ENCODE measurements around the gene SIMC1. TPM values are rescaled to one million over a fixed set of nuclear protein-coding genes. Genes with fewer than 3 reads are reported as not detected.

Gene SIMC1
- total and polyA plus RNA-seq, 2 donors (not counting 1 experiment from before 2014, with no cell fraction given): 20.6 to 63.8 TPM

DNA sequence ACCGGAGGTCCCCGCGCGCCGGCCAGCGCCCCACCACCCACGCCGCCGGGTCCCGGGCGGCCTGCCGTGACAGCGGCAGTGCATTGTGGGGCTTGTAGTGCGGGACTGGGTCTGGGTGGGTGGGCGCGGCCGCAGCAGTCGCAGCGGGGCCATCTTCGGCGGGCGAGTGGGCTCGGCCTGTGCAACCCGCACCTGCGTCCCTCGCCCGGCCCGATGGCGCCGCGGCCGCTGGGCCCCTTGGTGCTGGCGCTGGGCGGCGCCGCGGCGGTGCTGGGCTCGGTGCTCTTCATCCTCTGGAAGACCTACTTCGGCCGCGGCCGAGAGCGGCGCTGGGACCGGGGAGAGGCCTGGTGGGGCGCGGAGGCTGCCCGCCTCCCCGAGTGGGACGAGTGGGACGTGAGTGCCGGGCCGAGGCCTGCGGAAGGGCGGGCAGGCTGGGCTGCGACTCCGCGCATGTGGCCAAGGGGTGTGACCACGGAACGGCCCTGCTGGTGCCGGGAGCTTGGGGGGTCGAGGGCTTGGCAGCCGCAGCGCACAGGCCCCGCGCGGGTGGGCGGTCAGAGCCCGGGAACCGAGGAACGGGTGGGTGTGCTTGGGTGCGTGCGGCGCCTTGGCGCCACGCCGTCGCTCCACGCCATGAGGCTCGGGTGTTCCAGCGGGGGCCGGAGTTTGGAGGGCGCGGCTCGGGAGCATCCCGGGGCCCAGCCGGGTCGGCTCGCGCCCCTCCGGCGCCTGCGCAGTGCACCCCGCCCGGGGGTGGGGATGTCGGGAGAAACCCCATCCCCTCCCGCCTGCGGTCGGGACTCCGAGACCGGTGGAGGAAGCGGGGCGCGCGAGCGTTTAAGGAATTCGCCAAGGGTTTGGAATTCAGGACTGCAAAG is 127.4 kb downstream of the SIMC1 start, which contains the start of gene ARL10:
Gene ARL10, plus strand, starts transcription at position 137 of the 881 bp plus-strand sequence. Its CDS starts 77 bp downstream, at position 214.
- Histone ChIP-seq H3K9me3 (ENCODE audit: control extremely low read depth in 1 of 3, control insufficient read depth in 2 of 3, insufficient read depth in 1 of 3, low read length in 2 of 3) (no peaks in the 10 kb centered on the region), H3K4me2 (replicated peaks; ENCODE audit: low read depth, low read length, poor library complexity, severe bottlenecking) (peak within 1 kb of the TSS; percentile 89), H2AFZ (ENCODE audit: insufficient read depth, low read depth, low read length, poor library complexity, severe bottlenecking) (peak within 1 kb of the TSS; percentile 88), H3K4me3 (ENCODE audit: control extremely low read depth in 1 of 5, extremely low read depth in 1 of 5, insufficient read depth in 1 of 5, low read depth in 2 of 5, low read length in 4 of 5) (peak within 1 kb of the TSS; percentile 23 to 73 (median 66)), H4K20me1 (ENCODE audit: control insufficient read depth, insufficient read depth, low read length, poor library complexity, severe bottlenecking) (peaks cover 5% of the 10 kb centered on the region), H3K4me1 (ENCODE audit: control insufficient read depth in 2 of 2, insufficient read depth in 2 of 2, low read length in 2 of 2) (peaks cover 17 to 28% of the 10 kb centered on the region in 2 donors), H3K27me3 (replicated peaks in 1 of 4; ENCODE audit: control extremely low read depth in 1 of 4, control insufficient read depth in 3 of 4, insufficient read depth in 4 of 4, low read length in 3 of 4) (no peaks in the 10 kb centered on the region), H3K27ac (ENCODE audit: low read length in 2 of 2) (peak within 1 kb of the TSS; percentile 42 to 51), H3K79me2 (ENCODE audit: control insufficient read depth, insufficient read depth, low read length) (peaks cover 8% of the 10 kb centered on the region), H3K9ac (ENCODE audit: low read length) (peak within 1 kb of the TSS; percentile 68), H3K36me3 (replicated peaks in 1 of 2; ENCODE audit: control extremely low read depth in 1 of 2, control insufficient read depth in 1 of 2, extremely low read depth in 1 of 2, insufficient read depth in 2 of 2, low read length in 1 of 2) (peaks cover 0 to 15% of the 10 kb centered on the region in 2 experiments)
- DNase-seq: peak; percentile 68
- peaks cover 31% of the 10 kb centered on the region for H3K4me1 Mint-ChIP-seq
- ChIA-PET POLR2A (interaction anchor here (0.5 kb wide), 1 partner anchor 24 kb away, joined by 5 read pairs; no protein-coding TSS in a partner anchor), CTCF (interaction anchor here (1.2 kb wide), 1 partner anchor 24 kb away, joined by 3 read pairs; no protein-coding TSS in a partner anchor)
- H3K4me3 Mint-ChIP-seq: peak within 1 kb of the TSS; percentile 88
- TF ChIP-seq EZH2 (IDR thresholded peaks at IDR 0.05; ENCODE audit: borderline replicate concordance, insufficient read depth, low read depth, low read length, poor library complexity, severe bottlenecking): no peak
- TF ChIP-seq CTCF (IDR thresholded peaks at IDR 0.05): no peak
- H3K9me3 Mint-ChIP-seq (ENCODE audit: insufficient read depth): no peaks in the 10 kb centered on the region
- peak; percentile 39 for ATAC-seq (ENCODE audit: low read depth)
- H3K27me3 Mint-ChIP-seq: no peaks in the 10 kb centered on the region
- H3K27ac Mint-ChIP-seq: peak within 1 kb of the TSS; percentile 72
- intact Hi-C loops (cut with micrococcal nuclease): loop anchor here (1.0 kb wide), 1 partner anchor 24 kb away; no protein-coding TSS in a partner anchor
- under 1% methylated on average over 104 of the region's 108 CpGs for WGBS (ENCODE audit: insufficient coverage)
